ENCODE data around the gene ADAMTS9. TPM values are rescaled to one million over a fixed set of nuclear protein-coding genes. Genes with fewer than 3 reads are reported as not detected.

ADAMTS9 gene
- polyA plus RNA-seq, 1 experiment = 0.16 TPM

DNA sequence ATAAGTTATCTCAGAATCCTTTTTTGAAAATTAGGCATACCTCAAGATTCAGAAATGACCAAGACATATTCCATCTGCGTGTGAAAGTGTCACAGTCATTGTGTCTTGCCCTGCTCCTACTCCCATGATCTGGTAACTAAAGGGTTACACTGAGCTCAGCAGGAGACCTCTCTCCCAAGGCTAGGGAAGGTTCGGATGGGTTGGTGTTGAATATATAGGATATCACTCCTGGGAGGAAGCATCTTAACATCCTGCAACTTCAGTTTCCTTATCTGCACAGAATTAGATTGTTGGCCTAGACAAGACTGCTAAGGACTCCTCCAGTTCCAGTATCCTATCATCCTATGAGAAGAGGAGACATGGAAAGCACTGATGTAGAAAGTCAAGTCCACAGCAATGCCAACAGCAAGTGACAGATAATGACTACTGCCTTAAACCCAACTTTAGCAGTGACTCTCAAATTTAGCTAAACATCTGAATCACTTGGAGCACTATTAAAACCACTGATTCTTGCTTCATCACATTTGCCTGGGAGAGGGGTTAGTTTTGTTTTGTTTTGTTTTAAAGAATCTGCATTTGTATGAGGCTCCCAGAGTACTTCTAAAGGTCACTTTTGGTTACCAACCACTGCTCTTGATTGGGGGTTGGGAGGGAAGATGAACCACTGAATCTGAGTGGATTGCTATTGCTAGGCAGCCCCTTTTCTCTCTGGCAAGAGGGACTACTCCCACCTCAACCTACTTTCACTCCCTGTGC, 9.7 kb downstream of the ADAMTS9 start:
- ChIA-PET CTCF (no interaction called here), POLR2A (no interaction called here)
- DNase-seq (ENCODE audit: low read depth) = no peak
- H3K36me3 ChIP-seq (ENCODE audit: control insufficient read depth, insufficient read depth, low read length) = no peaks in the 10 kb centered on the region
- TF ChIP-seq, protein P1, sequence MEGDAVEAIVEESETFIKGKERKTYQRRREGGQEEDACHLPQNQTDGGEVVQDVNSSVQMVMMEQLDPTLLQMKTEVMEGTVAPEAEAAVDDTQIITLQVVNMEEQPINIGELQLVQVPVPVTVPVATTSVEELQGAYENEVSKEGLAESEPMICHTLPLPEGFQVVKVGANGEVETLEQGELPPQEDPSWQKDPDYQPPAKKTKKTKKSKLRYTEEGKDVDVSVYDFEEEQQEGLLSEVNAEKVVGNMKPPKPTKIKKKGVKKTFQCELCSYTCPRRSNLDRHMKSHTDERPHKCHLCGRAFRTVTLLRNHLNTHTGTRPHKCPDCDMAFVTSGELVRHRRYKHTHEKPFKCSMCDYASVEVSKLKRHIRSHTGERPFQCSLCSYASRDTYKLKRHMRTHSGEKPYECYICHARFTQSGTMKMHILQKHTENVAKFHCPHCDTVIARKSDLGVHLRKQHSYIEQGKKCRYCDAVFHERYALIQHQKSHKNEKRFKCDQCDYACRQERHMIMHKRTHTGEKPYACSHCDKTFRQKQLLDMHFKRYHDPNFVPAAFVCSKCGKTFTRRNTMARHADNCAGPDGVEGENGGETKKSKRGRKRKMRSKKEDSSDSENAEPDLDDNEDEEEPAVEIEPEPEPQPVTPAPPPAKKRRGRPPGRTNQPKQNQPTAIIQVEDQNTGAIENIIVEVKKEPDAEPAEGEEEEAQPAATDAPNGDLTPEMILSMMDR (IDR thresholded peaks at IDR 0.05; ENCODE audit: insufficient read depth, low read depth, low read length) = no peak
- no peaks in the 10 kb centered on the region for H3K27me3 ChIP-seq (ENCODE audit: control insufficient read depth, insufficient read depth, low read length)
- no peak overlapping the region for H3K4me3 ChIP-seq (ENCODE audit: low read depth, low read length)

DNA sequence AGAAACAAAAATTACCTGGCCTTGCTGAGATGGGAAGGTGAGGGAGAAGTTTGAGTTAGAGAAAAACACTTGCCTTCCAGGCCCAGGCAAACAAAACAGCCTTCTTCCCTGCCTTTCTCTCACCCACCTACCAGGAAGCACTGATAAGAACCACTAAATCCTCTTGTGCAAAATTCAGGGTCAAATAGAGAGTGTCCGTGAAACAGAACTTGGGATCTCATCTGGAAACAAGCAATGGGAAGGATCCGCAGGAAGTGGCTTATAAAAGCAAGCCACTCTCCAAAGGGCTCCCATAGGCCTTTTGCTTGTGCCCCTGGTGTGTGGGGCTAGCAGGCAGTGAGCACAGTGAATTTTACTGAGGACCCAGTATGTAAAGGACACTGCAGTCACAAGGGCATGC, 11.0 kb downstream of the ADAMTS9 start:
- no peaks in the 10 kb centered on the region for H3K27me3 ChIP-seq (ENCODE audit: control insufficient read depth, insufficient read depth, low read length)
- POLR2A ChIA-PET = no interaction called here
- TF ChIP-seq, protein P1 (IDR thresholded peaks at IDR 0.05; ENCODE audit: insufficient read depth, low read depth, low read length) = no peak
- CTCF ChIA-PET = no interaction called here
- DNase-seq (ENCODE audit: low read depth) = no peak
- no peak overlapping the region for H3K4me3 ChIP-seq (ENCODE audit: low read depth, low read length)
- H3K36me3 ChIP-seq (ENCODE audit: control insufficient read depth, insufficient read depth, low read length) = no peaks in the 10 kb centered on the region

DNA sequence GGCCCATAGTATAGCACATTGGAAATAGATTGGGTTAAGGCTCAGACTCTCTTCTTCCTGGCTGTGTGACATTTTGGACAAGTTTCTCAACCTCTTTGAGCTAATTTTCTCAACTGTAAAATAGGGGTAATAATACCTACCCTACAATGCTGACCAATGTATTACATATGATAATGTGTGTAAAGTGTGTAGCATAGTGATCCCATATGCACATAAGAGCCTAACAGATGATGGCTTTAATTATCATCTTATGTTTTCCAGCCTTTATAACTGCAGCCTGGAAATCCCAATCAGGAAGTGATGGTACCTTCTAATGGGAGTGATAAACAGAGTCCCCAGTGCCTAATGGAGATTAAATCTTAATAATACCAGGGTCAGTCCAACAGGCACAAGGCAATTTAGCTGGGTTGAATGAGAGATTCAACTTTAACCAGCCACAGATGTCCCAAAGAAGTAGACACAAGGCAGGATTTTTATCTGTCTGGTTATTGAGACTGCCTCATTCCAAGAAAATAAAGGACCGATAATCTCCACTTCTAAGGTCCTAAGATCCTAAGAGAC, 12.0 kb downstream of the ADAMTS9 start:
- H3K36me3 ChIP-seq (ENCODE audit: control insufficient read depth, insufficient read depth, low read length) = no peaks in the 10 kb centered on the region
- CTCF ChIA-PET = no interaction called here
- DNase-seq (ENCODE audit: low read depth) = no peak
- no peak overlapping the region for H3K4me3 ChIP-seq (ENCODE audit: low read depth, low read length)
- POLR2A ChIA-PET = no interaction called here
- TF ChIP-seq, protein P1 (IDR thresholded peaks at IDR 0.05; ENCODE audit: insufficient read depth, low read depth, low read length) = no peak
- no peaks in the 10 kb centered on the region for H3K27me3 ChIP-seq (ENCODE audit: control insufficient read depth, insufficient read depth, low read length)

DNA sequence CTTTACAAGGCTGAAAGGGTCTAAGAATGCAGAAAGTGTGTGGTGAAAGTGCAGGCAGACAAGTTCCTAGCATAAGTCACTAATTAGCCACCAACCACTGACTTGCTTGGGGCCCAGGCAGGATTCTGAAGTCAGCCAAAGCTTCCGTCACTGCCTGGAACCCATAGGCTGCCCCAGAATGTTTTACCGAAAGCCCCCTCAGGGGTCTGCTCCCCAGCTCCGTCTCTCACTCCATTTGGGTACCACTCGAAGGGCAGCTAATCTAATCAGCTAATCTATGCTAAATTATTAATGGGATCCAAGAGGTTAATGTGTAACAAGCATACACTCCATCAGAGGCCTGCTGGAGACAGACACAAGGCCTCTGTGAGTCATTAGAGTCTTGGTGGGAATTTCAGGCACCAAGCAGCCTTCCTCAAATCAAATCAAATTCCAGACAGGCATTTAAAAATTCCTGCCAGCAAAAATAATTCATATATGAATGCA, 13.2 kb downstream of the ADAMTS9 start:
- Histone ChIP-seq H3K36me3 (ENCODE audit: control insufficient read depth, insufficient read depth, low read length) (no peaks in the 10 kb centered on the region), H3K4me3 (ENCODE audit: low read depth, low read length) (no peak overlapping the region), H3K27me3 (ENCODE audit: control insufficient read depth, insufficient read depth, low read length) (no peaks in the 10 kb centered on the region)
- POLR2A ChIA-PET = interaction anchor here (0.6 kb wide), 1 partner anchor 24 kb away, joined by 3 read pairs; no protein-coding TSS in a partner anchor
- CTCF ChIA-PET = interaction anchor here (1.8 kb wide), 1 partner anchor 8 kb away, joined by 5 read pairs; no protein-coding TSS in a partner anchor
- DNase-seq (ENCODE audit: low read depth) = no peak
- TF ChIP-seq, protein P1 (IDR thresholded peaks at IDR 0.05; ENCODE audit: insufficient read depth, low read depth, low read length) = no peak

DNA sequence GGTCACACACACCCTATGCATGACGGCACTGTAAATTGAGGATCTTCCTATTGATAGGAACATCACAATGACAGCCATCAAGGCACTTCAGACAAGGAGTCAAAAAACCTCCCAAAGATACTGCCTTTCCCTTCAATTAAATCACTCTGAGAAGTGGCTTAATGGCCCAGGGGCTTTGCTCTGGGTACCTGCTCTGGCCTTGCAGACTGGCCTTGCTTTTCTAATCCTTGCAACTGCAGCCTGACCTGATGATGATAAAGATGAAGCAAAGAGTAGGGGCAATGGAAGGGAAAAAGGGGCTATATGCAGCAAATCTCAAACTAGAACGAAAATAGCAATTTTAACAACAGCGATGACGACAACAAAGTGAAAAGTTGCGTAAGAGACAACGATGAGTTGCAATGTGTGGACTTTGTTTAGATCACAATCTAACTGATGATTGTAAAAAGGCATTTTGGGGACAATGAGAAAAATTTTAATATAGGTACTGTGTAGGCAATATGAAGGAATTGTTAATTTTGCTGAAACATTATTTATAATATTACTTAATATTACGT, 14.6 kb downstream of the ADAMTS9 start:
- ChIA-PET CTCF (interaction anchor here (0.7 to 1.8 kb wide), 2 partner anchors 10 to 145 kb away, joined by 4 to 5 read pairs; no protein-coding TSS in a partner anchor), POLR2A (no interaction called here)
- Histone ChIP-seq H3K27me3 (ENCODE audit: control insufficient read depth, insufficient read depth, low read length) (no peaks in the 10 kb centered on the region), H3K4me3 (ENCODE audit: low read depth, low read length) (no peak overlapping the region), H3K36me3 (ENCODE audit: control insufficient read depth, insufficient read depth, low read length) (no peaks in the 10 kb centered on the region)
- DNase-seq (ENCODE audit: low read depth) = no peak
- TF ChIP-seq, protein P1 (IDR thresholded peaks at IDR 0.05; ENCODE audit: insufficient read depth, low read depth, low read length) = no peak

Measured in BJ (cell line).